Fibroblast of lung (primary cell): ENCODE data around the gene LYPD1. TPM values are rescaled to one million over a fixed set of nuclear protein-coding genes. Genes with fewer than 3 reads are reported as not detected.

Experiments
- DNase-seq, 2 donors: peaks; one replicate each; pipeline versions ENCODE4 v3.0.0 to v3.0.0-alpha.2; 2010; ENCODE audit warnings: low read depth in 2 of 2
- H2AFZ ChIP-seq: 2 replicates; pipeline ENCODE4 v1.5.1; 2012; ENCODE audit warnings: low read length, control low read depth, inconsistent platforms
- H3K27ac ChIP-seq: 2 replicates; pipeline ENCODE4 v1.5.1; 2011; ENCODE audit warnings: low read length, control low read depth; ENCODE audit not compliant: insufficient read depth
- H3K27me3 ChIP-seq: 2 replicates; pipeline ENCODE4 v1.5.1; 2011; ENCODE audit warnings: mild to moderate bottlenecking, low read length; ENCODE audit not compliant: control insufficient read depth, insufficient read depth
- H3K36me3 ChIP-seq: 2 replicates; pipeline ENCODE4 v1.5.1; 2011; ENCODE audit warnings: low read length; ENCODE audit not compliant: control insufficient read depth, insufficient read depth
- H3K4me1 ChIP-seq: 2 replicates; pipeline ENCODE4 v1.5.1; 2011; ENCODE audit warnings: low read length; ENCODE audit not compliant: control insufficient read depth, insufficient read depth; ENCODE audit errors: extremely low read depth
- H3K4me2 ChIP-seq: 2 replicates; pipeline ENCODE4 v1.5.1; 2011; ENCODE audit warnings: low read length, control low read depth; ENCODE audit not compliant: insufficient read depth; ENCODE audit errors: extremely low read depth
- H3K4me3 ChIP-seq, 4 experiments: fragments of 200-600 bp in 1 of 4; sonication (generic) in 1 of 4; replicated peaks in 1 of 4; 2 replicates each; pipeline ENCODE4 v1.5.1; 2011 to 2016; ENCODE audit warnings: low read length in 4 of 4, low read depth in 3 of 4, mild to moderate bottlenecking in 3 of 4, control low read depth in 2 of 4, inconsistent platforms in 1 of 4, mixed read lengths in 1 of 4; ENCODE audit not compliant: insufficient read depth in 1 of 4; ENCODE audit errors: control extremely low read depth in 1 of 4
- H3K79me2 ChIP-seq: 2 replicates; pipeline ENCODE4 v1.5.1; 2012; ENCODE audit warnings: mild to moderate bottlenecking, low read length, inconsistent platforms; ENCODE audit not compliant: control insufficient read depth, insufficient read depth
- H3K9ac ChIP-seq: 2 replicates; pipeline ENCODE4 v1.5.1; 2011; ENCODE audit warnings: mild to moderate bottlenecking, low read length, control low read depth; ENCODE audit not compliant: insufficient read depth
- H3K9me3 ChIP-seq: 2 replicates; pipeline ENCODE4 v1.5.1; 2012; ENCODE audit warnings: low read depth, low read length; ENCODE audit not compliant: control insufficient read depth, insufficient read depth
- H4K20me1 ChIP-seq: 2 replicates; pipeline ENCODE4 v1.5.1; 2011; ENCODE audit warnings: low read length; ENCODE audit not compliant: control insufficient read depth, insufficient read depth; ENCODE audit errors: extremely low read depth
- CTCF ChIP-seq, 2 donors: IDR thresholded peaks in 1 of 2; conservative IDR thresholded peaks in 1 of 2; 1 replicate in 1 of 2; 2 replicates in 1 of 2; pipeline ENCODE4 v1.5.1; 2011 to 2012; ENCODE audit warnings: low read length in 2 of 2, control low read depth in 1 of 2, inconsistent platforms in 1 of 2, low read depth in 1 of 2, mild to moderate bottlenecking in 1 of 2
- EZH2 ChIP-seq: IDR thresholded peaks from 2 replicates; pipeline ENCODE4 v1.5.1; 2012; ENCODE audit warnings: low read length, control low read depth, mild to moderate bottlenecking; ENCODE audit errors: missing control alignments
- polyA plus RNA-seq, 2 donors: library from polyadenylated mRNA; depleted of rRNA in 1 of 2; stranded (reverse) in 1 of 2; unstranded in 1 of 2; fragments of >200 nt; gene quantifications; 2 replicates each; pipeline ENCODE4 v1.2.1, GENCODE V29; 2011 to 2012; ENCODE audit warnings: missing spikeins in 1 of 2
- total RNA-seq: library from RNA; depleted of rRNA; stranded (reverse); fragments of >200 nt; gene quantifications from 2 replicates; pipeline ENCODE4 v1.2.1, GENCODE V29; 2014

Gene LYPD1
- total and polyA plus RNA-seq, 2 donors (not counting 1 experiment from before 2014, with no cell fraction given) = 0.17 to 4.3 TPM

- Histone ChIP-seq H3K79me2 (no peaks in the 10 kb centered on the region), H3K27me3 (no peaks in the 10 kb centered on the region), H3K4me3 (no peak overlapping the region), H2AFZ (no peak overlapping the region), H3K36me3 (no peaks in the 10 kb centered on the region), H3K9me3 (no peaks in the 10 kb centered on the region), H4K20me1 (no peaks in the 10 kb centered on the region), H3K4me1 (no peaks in the 10 kb centered on the region), H3K9ac (no peak overlapping the region), H3K4me2 (no peak overlapping the region), H3K27ac (no peak overlapping the region)
- TF ChIP-seq EZH2 (no peak), CTCF (conservative IDR thresholded peaks at IDR 0.05 in 1 of 2, IDR thresholded peaks at IDR 0.05 in 1 of 2; ENCODE audit: low read depth in 1 of 2, low read length in 2 of 2) (no peak)
- DNase-seq = peak; percentile 42 to 53
Measured at GRCh38 chr2:132656266-132656975, 13.6 kb downstream of the LYPD1 start.

- Histone ChIP-seq H3K4me2 (no peak overlapping the region), H3K27ac (no peak overlapping the region), H3K4me3 (no peak overlapping the region), H4K20me1 (no peaks in the 10 kb centered on the region), H3K79me2 (no peaks in the 10 kb centered on the region), H3K27me3 (no peaks in the 10 kb centered on the region), H2AFZ (no peak overlapping the region), H3K4me1 (no peaks in the 10 kb centered on the region), H3K36me3 (no peaks in the 10 kb centered on the region), H3K9ac (no peak overlapping the region), H3K9me3 (no peaks in the 10 kb centered on the region)
- TF ChIP-seq CTCF (conservative IDR thresholded peaks at IDR 0.05 in 1 of 2, IDR thresholded peaks at IDR 0.05 in 1 of 2; ENCODE audit: low read depth in 1 of 2, low read length in 2 of 2) (no peak), EZH2 (no peak)
- no peak for DNase-seq
Measured at GRCh38 chr2:132654968-132655367, 15.0 kb downstream of the LYPD1 start.

- H3K27ac ChIP-seq = no peak overlapping the region
- no peaks in the 10 kb centered on the region for H3K27me3 ChIP-seq
- no peaks in the 10 kb centered on the region for H3K4me1 ChIP-seq
- H2AFZ ChIP-seq = no peak overlapping the region
- no peak overlapping the region for H3K9ac ChIP-seq
- no peaks in the 10 kb centered on the region for H3K36me3 ChIP-seq
- no peak for DNase-seq
- H3K79me2 ChIP-seq = no peaks in the 10 kb centered on the region
- H3K4me2 ChIP-seq = no peak overlapping the region
- no peak for TF ChIP-seq CTCF (conservative IDR thresholded peaks at IDR 0.05 in 1 of 2, IDR thresholded peaks at IDR 0.05 in 1 of 2; ENCODE audit: low read depth in 1 of 2, low read length in 2 of 2)
- no peak for TF ChIP-seq EZH2
- H3K4me3 ChIP-seq = no peak overlapping the region
- no peaks in the 10 kb centered on the region for H3K9me3 ChIP-seq
- H4K20me1 ChIP-seq = no peaks in the 10 kb centered on the region
Measured at GRCh38 chr2:132654335-132654734, 15.7 kb downstream of the LYPD1 start.
